Ammon's horn (tissue), 1 donor: ENCODE data around the gene DYNLT4.
A peak's percentile ranks its signal among the peaks of the same experiment; 100 is the strongest.
"Not testable (repeated sequence)": the region's sequence is repeated elsewhere in the genome, so short reads cannot be mapped to it uniquely, and the experiment has no call there.

Source experiments
- DNase-seq: peaks from one replicate; pipeline ENCODE4 v3.0.0-alpha.2; 2016; ENCODE audit warnings: low spot score

The DYNLT4 gene

GRCh38 chr1:44828841-44829440 lies 21.8 kb upstream of the DYNLT4 start:
- no peak for DNase-seq

GRCh38 chr1:44828003-44828651 lies 21.0 kb upstream of the DYNLT4 start:
- no peak for DNase-seq

- DNase-seq = no peak
Measured at GRCh38 chr1:44827197-44828002, 20.2 kb upstream of the DYNLT4 start.

GRCh38 chr1:44826375-44827196 lies 19.4 kb upstream of the DYNLT4 start:
- DNase-seq = peak; percentile 81

- not testable (repeated sequence) for DNase-seq
Measured at GRCh38 chr1:44824392-44824791, 17.2 kb upstream of the DYNLT4 start.

GRCh38 chr1:44822981-44823451 lies 15.9 kb upstream of the DYNLT4 start:
- no peak for DNase-seq

- DNase-seq = no peak
Measured at GRCh38 chr1:44822131-44822701, 15.1 kb upstream of the DYNLT4 start.

GRCh38 chr1:44821240-44821715 lies 14.1 kb upstream of the DYNLT4 start:
- DNase-seq = no peak

- DNase-seq = no peak
Measured at GRCh38 chr1:44820328-44821239, 13.4 kb upstream of the DYNLT4 start.

GRCh38 chr1:44819608-44820327 lies 12.6 kb upstream of the DYNLT4 start:
- DNase-seq = peak; percentile 78

GRCh38 chr1:44819196-44819607 lies 12.1 kb upstream of the DYNLT4 start:
- no peak for DNase-seq

- DNase-seq = no peak
Measured at GRCh38 chr1:44817771-44818495, 10.8 kb upstream of the DYNLT4 start.

GRCh38 chr1:44817307-44817706 lies 10.2 kb upstream of the DYNLT4 start:
- no peak for DNase-seq

- DNase-seq = not testable (repeated sequence)
Measured at GRCh38 chr1:44815926-44816325, 8.8 kb upstream of the DYNLT4 start.

- DNase-seq = no peak
Measured at GRCh38 chr1:44812822-44813543, 5.8 kb upstream of the DYNLT4 start.

- DNase-seq = no peak
Measured at GRCh38 chr1:44811234-44811633, 4.1 kb upstream of the DYNLT4 start.

- not testable (repeated sequence) for DNase-seq
Measured at GRCh38 chr1:44810762-44811105, 3.6 kb upstream of the DYNLT4 start.

- DNase-seq = no peak
Measured at GRCh38 chr1:44810101-44810761, 3.1 kb upstream of the DYNLT4 start.
